ENCODE results near the gene POLR1B.
"Not testable (repeated sequence)": the region's sequence is repeated elsewhere in the genome, so short reads cannot be mapped to it uniquely, and the experiment has no call there.

The POLR1B gene

GRCh38 chr2:112530728-112531127 lies 11.5 kb upstream of the POLR1B start:
- no peak for TF ChIP-seq CTCF (conservative IDR thresholded peaks at IDR 0.05; ENCODE audit: low read length)
- DNase-seq (ENCODE audit: low read depth): no peak
- H3K4me3 ChIP-seq (ENCODE audit: low read length): no peak overlapping the region

- no peak for DNase-seq (ENCODE audit: low read depth)
- no peak overlapping the region for H3K4me3 ChIP-seq (ENCODE audit: low read length)
- TF ChIP-seq CTCF (conservative IDR thresholded peaks at IDR 0.05; ENCODE audit: low read length): no peak
These were observed 7.4 kb upstream of the POLR1B start for GRCh38 chr2:112534826-112535225.

- H3K4me3 ChIP-seq (ENCODE audit: low read length); DNase-seq (ENCODE audit: low read depth): not testable (repeated sequence)
These were observed 5.6 kb upstream of the POLR1B start for GRCh38 chr2:112536665-112537064.

- DNase-seq (ENCODE audit: low read depth): no peak
- no peak overlapping the region for H3K4me3 ChIP-seq (ENCODE audit: low read length)
- TF ChIP-seq CTCF (conservative IDR thresholded peaks at IDR 0.05; ENCODE audit: low read length): no peak
These were observed 3.0 kb upstream of the POLR1B start for GRCh38 chr2:112539306-112539705.

- H3K4me3 ChIP-seq (ENCODE audit: low read length): no peak overlapping the region
- no peak for TF ChIP-seq CTCF (conservative IDR thresholded peaks at IDR 0.05; ENCODE audit: low read length)
These were observed 1.4 kb upstream of the POLR1B start for GRCh38 chr2:112540906-112541305.

GRCh38 chr2:112541315-112542122 lies 746 bp upstream of the POLR1B start:
- DNase-seq (ENCODE audit: low read depth): peak; percentile 52
- TF ChIP-seq CTCF (conservative IDR thresholded peaks at IDR 0.05; ENCODE audit: low read length): no peak
- peak overlapping the region; percentile 98 for H3K4me3 ChIP-seq (ENCODE audit: low read length)

More at GRCh38 chr2:112540906-112541305, 1.4 kb upstream of the POLR1B start:
- DNase-seq (ENCODE audit: low read depth): no peak

- no peak for TF ChIP-seq CTCF (conservative IDR thresholded peaks at IDR 0.05; ENCODE audit: low read length)
- H3K4me3 ChIP-seq (ENCODE audit: low read length): peak overlapping the region; percentile 98
- peak; percentile 8 for DNase-seq (ENCODE audit: low read depth)
These were observed 858 bp downstream of the POLR1B start for GRCh38 chr2:112542984-112543661.

Data from AG10803 (cell line).